A673 (cell line): Measurements from ENCODE around the gene ADAMTS8.

Source experiments
- CTCF ChIP-seq: fragments of 300-800, 200-600 bp; sonication (generic); conservative IDR thresholded peaks from 2 replicates; pipeline ENCODE4 v1.5.1; 2017; ENCODE audit warnings: low read depth, mild to moderate bottlenecking, antibody characterized with exemption, low read length, moderate library complexity, mixed read lengths
- EZH2 ChIP-seq: fragments of 200-600 bp; sonication (generic); IDR thresholded peaks from 2 replicates; pipeline ENCODE4 v1.6.1; 2017; ENCODE audit warnings: borderline replicate concordance, low read depth, mild to moderate bottlenecking, mixed read lengths, antibody characterized with exemption, low read length; ENCODE audit not compliant: poor library complexity, severe bottlenecking

- TF ChIP-seq CTCF (no peak), EZH2 (no peak)
These were observed 27.5 kb downstream of the ADAMTS8 start for GRCh38 chr11:130400781-130401483.
